Measurements from ENCODE around the gene POLR1A.

The POLR1A gene

GRCh38 chr2:86038291-86039081 is 67.2 kb downstream of the POLR1A start:
- Histone ChIP-seq H3K27ac (ENCODE audit: extremely low read depth, low read depth, low read length) (no peak overlapping the region), H3K36me3 (ENCODE audit: control insufficient read depth in 2 of 2, insufficient read depth in 1 of 2, low read length in 2 of 2) (peaks cover 12 to 95% of the 10 kb centered on the region in 2 experiments; a peak in 2 of 3 replicates), H3K4me3 (ENCODE audit: low read depth, low read length) (no peak overlapping the region), H3K9me3 (ENCODE audit: control insufficient read depth, insufficient read depth, low read depth, low read length) (no peaks in the 10 kb centered on the region), H3K4me1 (ENCODE audit: control insufficient read depth, insufficient read depth, low read length) (no peaks in the 10 kb centered on the region)
- TF ChIP-seq ZNF658 (tag by site-specific recombination; IDR thresholded peaks at IDR 0.05) (no peak), ZNF521 (tag by site-specific recombination; IDR thresholded peaks at IDR 0.05) (no peak), ZNF24 (tag by site-specific recombination; IDR thresholded peaks at IDR 0.05) (no peak), ZNF223 (tag by site-specific recombination; IDR thresholded peaks at IDR 0.05) (no peak), ZNF707 (tag by site-specific recombination; IDR thresholded peaks at IDR 0.05) (no peak), KLF9 (tag by site-specific recombination; IDR thresholded peaks at IDR 0.05; ENCODE audit: low read depth) (no peak), HOXA7 (CRISPR knock-in tag; IDR thresholded peaks at IDR 0.05; ENCODE audit: borderline replicate concordance) (no peak), ZFP69B (tag by site-specific recombination; IDR thresholded peaks at IDR 0.05) (no peak), ZNF112 (tag by site-specific recombination; IDR thresholded peaks at IDR 0.05) (no peak), GLI4 (tag by site-specific recombination; IDR thresholded peaks at IDR 0.05) (no peak), ZBTB20 (tag by site-specific recombination; IDR thresholded peaks at IDR 0.05) (no peak), ZNF302 (tag by site-specific recombination; IDR thresholded peaks at IDR 0.05; ENCODE audit: low read depth) (no peak), CTCF (tag by site-specific recombination; IDR thresholded peaks at IDR 0.05) (no peak)
- ChIA-PET CTCF (interaction anchor here (1.0 kb wide), 1 partner anchor 149 kb away, joined by 3 read pairs; no protein-coding TSS in a partner anchor), POLR2A (no interaction called here)

- ChIA-PET CTCF (interaction anchor here (0.6 to 1.0 kb wide), 2 partner anchors 148 to 167 kb away, joined by 3 read pairs; no protein-coding TSS in a partner anchor), POLR2A (no interaction called here)
- peaks cover 12 to 95% of the 10 kb centered on the region in 2 experiments; a peak in 2 of 3 replicates for H3K36me3 ChIP-seq (ENCODE audit: control insufficient read depth in 2 of 2, insufficient read depth in 1 of 2, low read length in 2 of 2)
- H3K4me1 ChIP-seq (ENCODE audit: control insufficient read depth, insufficient read depth, low read length) = no peaks in the 10 kb centered on the region
- no peak overlapping the region for H3K27ac ChIP-seq (ENCODE audit: extremely low read depth, low read depth, low read length)
- no peaks in the 10 kb centered on the region for H3K9me3 ChIP-seq (ENCODE audit: control insufficient read depth, insufficient read depth, low read depth, low read length)
- H3K4me3 ChIP-seq (ENCODE audit: low read depth, low read length) = no peak overlapping the region
- TF ChIP-seq ZBTB17 (tag by site-specific recombination; IDR thresholded peaks at IDR 0.05) (no peak), MYNN (tag by site-specific recombination; IDR thresholded peaks at IDR 0.05; ENCODE audit: borderline replicate concordance) (no peak), REST (tag by site-specific recombination; IDR thresholded peaks at IDR 0.05) (no peak), ZNF792 (tag by site-specific recombination; IDR thresholded peaks at IDR 0.05) (no peak), SETDB1 (IDR thresholded peaks at IDR 0.05; ENCODE audit: insufficient read length, low read length) (no peak), KLF1 (tag by site-specific recombination; IDR thresholded peaks at IDR 0.05) (no peak), ZNF214 (tag by site-specific recombination; IDR thresholded peaks at IDR 0.05; ENCODE audit: borderline replicate concordance) (no peak), ZNF776 (tag by site-specific recombination; IDR thresholded peaks at IDR 0.05; ENCODE audit: borderline replicate concordance) (no peak), MEIS1 (CRISPR knock-in tag; IDR thresholded peaks at IDR 0.05; ENCODE audit: borderline replicate concordance) (no peak), ZNF514 (tag by site-specific recombination; IDR thresholded peaks at IDR 0.05) (no peak), ZNF621 (tag by site-specific recombination; IDR thresholded peaks at IDR 0.05) (no peak), ZEB2 (tag by site-specific recombination; IDR thresholded peaks at IDR 0.05) (no peak), BCL11B (tag by site-specific recombination; IDR thresholded peaks at IDR 0.05; ENCODE audit: low read depth) (no peak)
Observed at GRCh38 chr2:86037795-86038192, 67.9 kb downstream of the POLR1A start.
